HL-60 (cell line): ENCODE measurements around the gene MAPRE2.

Source experiments
- CTCF ChIP-seq: IDR thresholded peaks from one replicate; pipeline ENCODE4 v1.5.1; 2011; ENCODE audit warnings: low read length, control low read depth, inconsistent platforms; ENCODE audit not compliant: insufficient read depth
- GABPA ChIP-seq: IDR thresholded peaks from 2 replicates; pipeline ENCODE4 v1.6.1; 2012; ENCODE audit warnings: low read depth
- POLR2AphosphoS5 ChIP-seq: IDR thresholded peaks from 2 replicates; pipeline ENCODE4 v1.6.1; 2012; ENCODE audit warnings: low read depth
- REST ChIP-seq: IDR thresholded peaks from 2 replicates; pipeline ENCODE4 v1.6.1; 2012; ENCODE audit warnings: low read depth; ENCODE audit not compliant: insufficient replicate concordance

GRCh38 chr18:34991561-34991960 is 49.7 kb upstream of the MAPRE2 start:
- TF ChIP-seq CTCF (no peak), GABPA (no peak), POLR2AphosphoS5 (no peak), REST (no peak)
